Stimulated activated CD4-positive, alpha-beta T cell treated with anti-CD3 and anti-CD28 coated beads, Interleukin-4, amount 100 ng/mL, for 4 hours (primary cell): ENCODE results near the gene ZSWIM7.

Source experiments
- DNase-seq, 2 experiments: peaks; one replicate each; pipeline ENCODE4 v3.0.0-alpha.2; 2020

The ZSWIM7 gene

GRCh38 chr17:15928286-15928785 is 71.2 kb downstream of the ZSWIM7 start:
- no peak for DNase-seq
